ENCODE measurements around the gene EIF2S1. TPM values are rescaled to one million over a fixed set of nuclear protein-coding genes. Genes with fewer than 3 reads are reported as not detected.
"Not testable (repeated sequence)": the region's sequence is repeated elsewhere in the genome, so short reads cannot be mapped to it uniquely, and the experiment has no call there.

The EIF2S1 gene
- 100 to 1,000 TPM; 145 to 189 TPM for total RNA-seq

- Mint-ChIP-seq H3K4me1 (peaks cover 67% of the 10 kb centered on the region), H3K27ac (peak within 1 kb of the TSS; percentile 93), H3K36me3 (peaks cover 18% of the 10 kb centered on the region), H3K9me3 (ENCODE audit: low read depth) (no peaks in the 10 kb centered on the region), H3K27me3 (no peaks in the 10 kb centered on the region), H3K4me3 (peak within 1 kb of the TSS; percentile 99)
- DNase-seq (peak; percentile 100), ATAC-seq (peak; percentile 92)
- CTCF ChIA-PET, result interaction anchor here (0.7 to 2.0 kb wide), 18 partner anchors 9 to 240 kb away, joined by 3 to 12 read pairs (median 4); partner anchors contain the start of genes PALS1 and PIGH
Observed at GRCh38 chr14:67359775-67360469, at the start of gene EIF2S1, which contains the start of gene ATP6V1D. Gene EIF2S1 (plus strand): TSS chr14:67360328. CDS start chr14:67364768, 4,440 bp downstream. Gene ATP6V1D (minus strand): TSS chr14:67359804. CDS start chr14:67359698, 106 bp downstream.

GRCh38 chr14:67311868-67312267, 48.3 kb upstream of the EIF2S1 start:
- Mint-ChIP-seq H3K27ac (no peak overlapping the region), H3K36me3 (peaks cover 2% of the 10 kb centered on the region), H3K4me3 (no peak overlapping the region), H3K9me3 (ENCODE audit: low read depth) (no peaks in the 10 kb centered on the region), H3K27me3 (no peaks in the 10 kb centered on the region), H3K4me1 (no peaks in the 10 kb centered on the region)
- ATAC-seq (no peak), DNase-seq (no peak)
- CTCF ChIA-PET, result interaction anchor here (1.4 kb wide), 1 partner anchor 26 kb away, joined by 5 read pairs; no protein-coding TSS in a partner anchor

- Mint-ChIP-seq H3K36me3 (no peaks in the 10 kb centered on the region), H3K27ac (no peak overlapping the region), H3K4me1 (no peaks in the 10 kb centered on the region), H3K4me3 (no peak overlapping the region), H3K9me3 (ENCODE audit: low read depth) (no peaks in the 10 kb centered on the region), H3K27me3 (no peaks in the 10 kb centered on the region)
- CTCF ChIA-PET, result no interaction called here
- ATAC-seq (no peak), DNase-seq (no peak)
Observed at GRCh38 chr14:67313153-67313552, 47.0 kb upstream of the EIF2S1 start.

- CTCF ChIA-PET, result no interaction called here
- H3K36me3 Mint-ChIP-seq, result no peaks in the 10 kb centered on the region
- ATAC-seq, result no peak
- no peak overlapping the region for H3K4me3 Mint-ChIP-seq
- H3K9me3 Mint-ChIP-seq (ENCODE audit: low read depth), result no peaks in the 10 kb centered on the region
- H3K4me1 Mint-ChIP-seq, result no peaks in the 10 kb centered on the region
- no peaks in the 10 kb centered on the region for H3K27me3 Mint-ChIP-seq
- DNase-seq, result no peak
- H3K27ac Mint-ChIP-seq, result no peak overlapping the region
Observed at GRCh38 chr14:67317822-67318221, 42.3 kb upstream of the EIF2S1 start.

GRCh38 chr14:67319142-67319541, 41.0 kb upstream of the EIF2S1 start:
- Mint-ChIP-seq H3K27ac (no peak overlapping the region), H3K4me3 (no peak overlapping the region), H3K27me3 (no peaks in the 10 kb centered on the region), H3K36me3 (no peaks in the 10 kb centered on the region), H3K9me3 (ENCODE audit: low read depth) (no peaks in the 10 kb centered on the region), H3K4me1 (no peaks in the 10 kb centered on the region)
- CTCF ChIA-PET, result interaction anchor here (0.8 to 1.4 kb wide), 2 partner anchors 33 to 41 kb away, joined by 3 read pairs; partner anchors contain the start of genes ATP6V1D and EIF2S1
- ATAC-seq, result no peak
- no peak for DNase-seq

- DNase-seq; H3K9me3 Mint-ChIP-seq (ENCODE audit: low read depth); H3K4me1 Mint-ChIP-seq; H3K27ac Mint-ChIP-seq; ATAC-seq; H3K27me3 Mint-ChIP-seq; CTCF ChIA-PET; H3K4me3 Mint-ChIP-seq: not testable (repeated sequence)
- H3K36me3 Mint-ChIP-seq, result peaks cover 32% of the 10 kb centered on the region
Observed at GRCh38 chr14:67329666-67330065, 30.5 kb upstream of the EIF2S1 start.

GRCh38 chr14:67331368-67332125, 28.6 kb upstream of the EIF2S1 start:
- H3K27me3 Mint-ChIP-seq, result no peaks in the 10 kb centered on the region
- no peaks in the 10 kb centered on the region for H3K9me3 Mint-ChIP-seq (ENCODE audit: low read depth)
- H3K36me3 Mint-ChIP-seq, result peaks cover 29% of the 10 kb centered on the region
- no peaks in the 10 kb centered on the region for H3K4me1 Mint-ChIP-seq
- DNase-seq (no peak), ATAC-seq (no peak)
- H3K27ac Mint-ChIP-seq, result no peak overlapping the region
- CTCF ChIA-PET, result no interaction called here
- H3K4me3 Mint-ChIP-seq, result no peak overlapping the region

- no peaks in the 10 kb centered on the region for H3K9me3 Mint-ChIP-seq (ENCODE audit: low read depth)
- H3K4me3 Mint-ChIP-seq, result no peak overlapping the region
- CTCF ChIA-PET, result interaction anchor here (0.8 kb wide), 1 partner anchor 27 kb away, joined by 3 read pairs; the partner anchor contains the start of gene ATP6V1D
- H3K27me3 Mint-ChIP-seq, result no peaks in the 10 kb centered on the region
- DNase-seq, result no peak
- no peaks in the 10 kb centered on the region for H3K4me1 Mint-ChIP-seq
- no peak for ATAC-seq
- H3K27ac Mint-ChIP-seq, result no peak overlapping the region
- peaks cover 30% of the 10 kb centered on the region for H3K36me3 Mint-ChIP-seq
Observed at GRCh38 chr14:67332468-67332867, 27.7 kb upstream of the EIF2S1 start.

GRCh38 chr14:67335781-67336180, 24.3 kb upstream of the EIF2S1 start:
- no peak overlapping the region for H3K4me3 Mint-ChIP-seq
- H3K36me3 Mint-ChIP-seq, result peaks cover 30% of the 10 kb centered on the region
- DNase-seq, result no peak
- no peaks in the 10 kb centered on the region for H3K9me3 Mint-ChIP-seq (ENCODE audit: low read depth)
- H3K27ac Mint-ChIP-seq, result no peak overlapping the region
- CTCF ChIA-PET, result no interaction called here
- ATAC-seq, result no peak
- H3K27me3 Mint-ChIP-seq, result no peaks in the 10 kb centered on the region
- H3K4me1 Mint-ChIP-seq, result no peaks in the 10 kb centered on the region

GRCh38 chr14:67341231-67341630, 18.9 kb upstream of the EIF2S1 start:
- ATAC-seq; H3K4me1 Mint-ChIP-seq; CTCF ChIA-PET; H3K9me3 Mint-ChIP-seq (ENCODE audit: low read depth); DNase-seq; H3K27ac Mint-ChIP-seq; H3K4me3 Mint-ChIP-seq; H3K27me3 Mint-ChIP-seq: not testable (repeated sequence)
- H3K36me3 Mint-ChIP-seq, result peaks cover 19% of the 10 kb centered on the region

GRCh38 chr14:67343601-67344230, 16.4 kb upstream of the EIF2S1 start:
- H3K4me3 Mint-ChIP-seq, result no peak overlapping the region
- CTCF ChIA-PET, result no interaction called here
- H3K9me3 Mint-ChIP-seq (ENCODE audit: low read depth), result no peaks in the 10 kb centered on the region
- H3K4me1 Mint-ChIP-seq, result no peaks in the 10 kb centered on the region
- peaks cover 21% of the 10 kb centered on the region for H3K36me3 Mint-ChIP-seq
- no peaks in the 10 kb centered on the region for H3K27me3 Mint-ChIP-seq
- peak; percentile 12 for ATAC-seq
- H3K27ac Mint-ChIP-seq, result no peak overlapping the region
- DNase-seq, result no peak

- ATAC-seq, result no peak
- Mint-ChIP-seq H3K36me3 (peaks cover 16% of the 10 kb centered on the region), H3K4me1 (no peaks in the 10 kb centered on the region), H3K4me3 (no peak overlapping the region), H3K27ac (no peak overlapping the region), H3K9me3 (ENCODE audit: low read depth) (no peaks in the 10 kb centered on the region), H3K27me3 (no peaks in the 10 kb centered on the region)
- CTCF ChIA-PET, result interaction anchor here (0.9 kb wide), 1 partner anchor 14 kb away, joined by 3 read pairs; the partner anchor contains the start of genes ATP6V1D and EIF2S1
- no peak for DNase-seq
Observed at GRCh38 chr14:67345583-67345982, 14.5 kb upstream of the EIF2S1 start.

- CTCF ChIA-PET, result interaction anchor here (1.8 kb wide), 1 partner anchor 7 kb away, joined by 12 read pairs; the partner anchor contains the start of genes ATP6V1D and EIF2S1
- no peaks in the 10 kb centered on the region for H3K27me3 Mint-ChIP-seq
- H3K4me3 Mint-ChIP-seq, result no peak overlapping the region
- H3K36me3 Mint-ChIP-seq, result peaks cover 13% of the 10 kb centered on the region
- no peak overlapping the region for H3K27ac Mint-ChIP-seq
- no peaks in the 10 kb centered on the region for H3K9me3 Mint-ChIP-seq (ENCODE audit: low read depth)
- DNase-seq, result no peak
- peaks cover 9% of the 10 kb centered on the region for H3K4me1 Mint-ChIP-seq
- no peak for ATAC-seq
Observed at GRCh38 chr14:67352055-67352454, 8.1 kb upstream of the EIF2S1 start.

Data from activated CD8-positive, alpha-beta memory T cell treated with anti-CD3 and anti-CD28 coated beads, Interleukin-2, amount 10 ng/mL, durations not matched to agents 7 days and 5 days (primary cell).